ENCODE data around the gene CPEB4.

CPEB4 gene

DNA sequence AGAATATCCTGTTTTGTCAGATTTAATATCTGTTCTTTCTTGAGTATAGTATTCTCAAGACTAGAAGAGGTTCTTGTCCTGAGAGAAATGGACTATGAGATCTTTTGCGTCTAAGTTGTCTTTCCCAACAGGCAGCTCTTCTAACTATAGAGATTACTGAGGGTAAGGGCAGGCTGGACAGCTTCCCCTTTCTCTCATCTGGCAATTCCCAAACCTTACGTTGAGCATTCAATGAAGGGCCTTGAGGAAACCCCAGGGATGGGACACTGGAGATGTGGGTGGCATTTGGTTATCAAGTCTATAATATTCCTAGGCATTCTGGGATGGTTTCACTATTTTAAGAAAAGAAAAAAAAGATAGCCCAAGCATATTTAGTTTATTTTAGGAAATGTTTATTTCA is 72.8 kb downstream of the CPEB4 start:
- no peak for TF ChIP-seq EZH2phosphoT487 (IDR thresholded peaks at IDR 0.05; ENCODE audit: low read depth)
- TF ChIP-seq, protein P1, sequence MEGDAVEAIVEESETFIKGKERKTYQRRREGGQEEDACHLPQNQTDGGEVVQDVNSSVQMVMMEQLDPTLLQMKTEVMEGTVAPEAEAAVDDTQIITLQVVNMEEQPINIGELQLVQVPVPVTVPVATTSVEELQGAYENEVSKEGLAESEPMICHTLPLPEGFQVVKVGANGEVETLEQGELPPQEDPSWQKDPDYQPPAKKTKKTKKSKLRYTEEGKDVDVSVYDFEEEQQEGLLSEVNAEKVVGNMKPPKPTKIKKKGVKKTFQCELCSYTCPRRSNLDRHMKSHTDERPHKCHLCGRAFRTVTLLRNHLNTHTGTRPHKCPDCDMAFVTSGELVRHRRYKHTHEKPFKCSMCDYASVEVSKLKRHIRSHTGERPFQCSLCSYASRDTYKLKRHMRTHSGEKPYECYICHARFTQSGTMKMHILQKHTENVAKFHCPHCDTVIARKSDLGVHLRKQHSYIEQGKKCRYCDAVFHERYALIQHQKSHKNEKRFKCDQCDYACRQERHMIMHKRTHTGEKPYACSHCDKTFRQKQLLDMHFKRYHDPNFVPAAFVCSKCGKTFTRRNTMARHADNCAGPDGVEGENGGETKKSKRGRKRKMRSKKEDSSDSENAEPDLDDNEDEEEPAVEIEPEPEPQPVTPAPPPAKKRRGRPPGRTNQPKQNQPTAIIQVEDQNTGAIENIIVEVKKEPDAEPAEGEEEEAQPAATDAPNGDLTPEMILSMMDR (IDR thresholded peaks at IDR 0.05; ENCODE audit: low read depth, low read length), result no peak
- H2AFZ ChIP-seq (ENCODE audit: low read depth, low read length), result no peak overlapping the region
- H3K4me3 ChIP-seq (ENCODE audit: low read length), result no peak overlapping the region

DNA sequence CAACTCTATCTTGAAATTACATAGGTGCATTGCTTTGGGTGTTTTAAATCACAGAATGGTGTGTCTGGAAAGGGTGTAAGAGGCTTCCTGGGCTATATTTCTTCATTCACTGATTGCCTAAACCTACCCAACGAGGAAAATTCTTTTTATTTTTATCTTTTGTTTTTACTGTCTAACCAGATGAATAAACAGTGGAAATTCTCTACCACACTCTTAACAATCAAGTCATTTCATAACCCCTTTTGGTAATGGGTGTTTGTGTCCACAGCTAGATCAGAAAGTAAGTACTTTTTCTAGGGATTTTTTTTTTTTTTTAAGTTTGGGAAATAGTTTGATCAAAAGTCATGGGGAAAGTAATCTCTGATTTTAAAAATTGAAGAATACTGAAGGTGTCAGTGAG is 73.3 kb downstream of the CPEB4 start:
- Histone ChIP-seq H4K20me1 (ENCODE audit: insufficient read depth, low read length) (no peaks in the 10 kb centered on the region), H3K27ac (ENCODE audit: low read length) (no peak overlapping the region), H2AFZ (ENCODE audit: low read depth, low read length) (no peak overlapping the region), H3K9ac (ENCODE audit: low read length) (no peak overlapping the region), H3K4me1 (ENCODE audit: low read length) (peaks cover 8% of the 10 kb centered on the region; the same call in 1 of the 2 replicates), H3K79me2 (ENCODE audit: low read length) (no peaks in the 10 kb centered on the region), H3K36me3 (replicated peaks; ENCODE audit: low read depth, low read length) (no peaks in the 10 kb centered on the region), H3K4me3 (ENCODE audit: low read length) (no peak overlapping the region), H3K27me3 (ENCODE audit: low read depth, low read length) (no peaks in the 10 kb centered on the region), H3K4me2 (ENCODE audit: low read length) (no peak overlapping the region), H3K9me3 (ENCODE audit: insufficient read depth, low read length) (no peaks in the 10 kb centered on the region)
- TF ChIP-seq EZH2phosphoT487 (IDR thresholded peaks at IDR 0.05; ENCODE audit: low read depth), result no peak
- TF ChIP-seq, protein P1 (IDR thresholded peaks at IDR 0.05; ENCODE audit: low read depth, low read length), result no peak

More for the DNA sequence above, 72.8 kb downstream of the CPEB4 start:
- no peaks in the 10 kb centered on the region for H3K27me3 ChIP-seq (ENCODE audit: low read depth, low read length)
- no peaks in the 10 kb centered on the region for H3K79me2 ChIP-seq (ENCODE audit: low read length)
- H3K4me1 ChIP-seq (ENCODE audit: low read length), result peaks cover 8% of the 10 kb centered on the region; the same call in 1 of the 2 replicates
- H3K36me3 ChIP-seq (replicated peaks; ENCODE audit: low read depth, low read length), result no peaks in the 10 kb centered on the region
- no peak overlapping the region for H3K27ac ChIP-seq (ENCODE audit: low read length)
- H3K4me2 ChIP-seq (ENCODE audit: low read length), result no peak overlapping the region
- no peaks in the 10 kb centered on the region for H4K20me1 ChIP-seq (ENCODE audit: insufficient read depth, low read length)
- H3K9me3 ChIP-seq (ENCODE audit: insufficient read depth, low read length), result no peaks in the 10 kb centered on the region
- no peak overlapping the region for H3K9ac ChIP-seq (ENCODE audit: low read length)

DNA sequence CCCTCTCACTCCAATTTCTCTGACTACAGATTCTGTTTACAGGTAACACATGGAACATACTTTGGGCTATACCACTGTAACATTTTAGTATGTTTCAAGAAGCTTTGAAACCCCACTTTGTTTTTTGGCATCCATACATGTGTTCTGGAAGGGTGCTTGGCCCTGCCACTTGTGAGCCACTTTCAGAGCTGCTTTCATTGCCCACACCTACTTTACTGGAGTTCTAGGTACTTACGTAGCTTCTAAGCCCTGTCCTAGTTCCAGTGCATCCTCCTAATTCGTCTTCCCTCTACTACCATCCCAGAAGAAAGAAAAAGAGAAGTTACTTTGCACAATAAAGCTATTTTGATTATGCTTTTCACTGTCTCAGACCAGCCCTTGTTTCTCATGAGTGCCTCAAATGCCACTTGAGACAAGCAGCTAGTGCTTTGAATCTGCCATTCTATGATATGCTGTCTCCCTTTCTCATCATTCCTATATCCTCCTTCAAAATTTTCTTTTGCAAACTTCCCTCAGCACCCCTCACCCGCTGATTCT is 74.4 kb downstream of the CPEB4 start:
- Histone ChIP-seq H3K27ac (ENCODE audit: low read length) (no peak overlapping the region), H3K9ac (ENCODE audit: low read length) (no peak overlapping the region), H3K4me3 (ENCODE audit: low read length) (no peak overlapping the region), H2AFZ (ENCODE audit: low read depth, low read length) (no peak overlapping the region), H3K4me1 (ENCODE audit: low read length) (peaks cover 8% of the 10 kb centered on the region; the same call in 1 of the 2 replicates), H4K20me1 (ENCODE audit: insufficient read depth, low read length) (no peaks in the 10 kb centered on the region), H3K9me3 (ENCODE audit: insufficient read depth, low read length) (no peaks in the 10 kb centered on the region), H3K36me3 (replicated peaks; ENCODE audit: low read depth, low read length) (no peaks in the 10 kb centered on the region), H3K79me2 (ENCODE audit: low read length) (no peaks in the 10 kb centered on the region), H3K27me3 (ENCODE audit: low read depth, low read length) (no peaks in the 10 kb centered on the region), H3K4me2 (ENCODE audit: low read length) (no peak overlapping the region)
- TF ChIP-seq, protein P1 (IDR thresholded peaks at IDR 0.05; ENCODE audit: low read depth, low read length), result no peak
- TF ChIP-seq EZH2phosphoT487 (IDR thresholded peaks at IDR 0.05; ENCODE audit: low read depth), result no peak

DNA sequence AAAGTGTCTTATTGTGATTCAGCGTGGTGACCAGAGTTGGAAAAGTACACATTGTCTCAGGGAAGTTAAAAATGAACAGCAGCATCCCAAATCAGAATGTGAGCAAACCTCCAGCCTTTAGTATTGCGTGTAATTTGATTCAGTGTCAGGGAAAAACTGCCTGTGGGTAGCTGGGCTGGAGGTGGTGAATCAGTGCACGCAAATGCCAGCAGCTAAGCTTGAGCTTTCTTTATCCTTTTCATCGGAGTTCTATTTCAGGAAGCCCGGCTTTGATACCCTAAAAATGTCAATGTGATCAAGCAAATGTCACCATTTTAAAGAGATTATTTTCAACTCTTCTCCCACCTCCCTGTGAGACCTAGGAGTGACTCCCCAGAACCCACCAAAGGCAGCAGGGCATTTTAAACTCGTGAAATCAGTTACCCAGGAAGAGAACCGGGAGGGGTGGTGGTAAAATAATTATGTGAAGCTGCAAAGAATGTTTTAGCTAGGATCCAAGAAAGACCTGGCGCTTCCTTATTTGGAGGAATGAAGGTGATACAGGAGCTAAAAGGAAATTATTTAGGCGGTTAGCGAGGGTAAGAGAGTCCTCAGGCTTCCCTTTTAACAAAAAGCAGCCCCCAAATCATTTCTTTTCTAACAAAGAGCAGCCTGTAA is 75.2 kb downstream of the CPEB4 start:
- Histone ChIP-seq H3K4me1 (ENCODE audit: low read length) (peaks cover 8% of the 10 kb centered on the region; the same call in 1 of the 2 replicates), H3K79me2 (ENCODE audit: low read length) (no peaks in the 10 kb centered on the region), H3K27ac (ENCODE audit: low read length) (no peak overlapping the region), H3K9me3 (ENCODE audit: insufficient read depth, low read length) (no peaks in the 10 kb centered on the region), H3K36me3 (replicated peaks; ENCODE audit: low read depth, low read length) (no peaks in the 10 kb centered on the region), H3K27me3 (ENCODE audit: low read depth, low read length) (no peaks in the 10 kb centered on the region), H3K4me3 (ENCODE audit: low read length) (no peak overlapping the region), H4K20me1 (ENCODE audit: insufficient read depth, low read length) (no peaks in the 10 kb centered on the region), H3K9ac (ENCODE audit: low read length) (no peak overlapping the region), H3K4me2 (ENCODE audit: low read length) (no peak overlapping the region), H2AFZ (ENCODE audit: low read depth, low read length) (no peak overlapping the region)
- TF ChIP-seq, protein P1 (IDR thresholded peaks at IDR 0.05; ENCODE audit: low read depth, low read length), result no peak
- TF ChIP-seq EZH2phosphoT487 (IDR thresholded peaks at IDR 0.05; ENCODE audit: low read depth), result no peak

All from OCI-LY3 (cell line).